Esophagus mucosa (tissue), 1 donor: ENCODE measurements around the gene ABHD14A. TPM values are rescaled to one million over a fixed set of nuclear protein-coding genes. Genes with fewer than 3 reads are reported as not detected.

ENCODE experiments used
- ATAC-seq: fragments of 200-7000 bp; cut with Tn5 transposase; one replicate; pipeline ENCODE4 v1.9.1; 2020
- total RNA-seq: library from RNA; stranded (reverse); gene quantifications from one replicate; pipeline ENCODE4 v1.2.4, GENCODE V29; 2023
- donor health status: DM: yes; HTN: yes; CAD: no.

Gene ABHD14A
- total RNA-seq, 1 donor from 2014 or later: 4.5 TPM

- no peak for ATAC-seq
Measured at GRCh38 chr3:52020796-52021195, 45.9 kb downstream of the ABHD14A start.

GRCh38 chr3:52021489-52022268 lies 46.8 kb downstream of the ABHD14A start:
- no peak for ATAC-seq

- no peak for ATAC-seq
Measured at GRCh38 chr3:52022323-52023100, 47.6 kb downstream of the ABHD14A start.

DNA sequence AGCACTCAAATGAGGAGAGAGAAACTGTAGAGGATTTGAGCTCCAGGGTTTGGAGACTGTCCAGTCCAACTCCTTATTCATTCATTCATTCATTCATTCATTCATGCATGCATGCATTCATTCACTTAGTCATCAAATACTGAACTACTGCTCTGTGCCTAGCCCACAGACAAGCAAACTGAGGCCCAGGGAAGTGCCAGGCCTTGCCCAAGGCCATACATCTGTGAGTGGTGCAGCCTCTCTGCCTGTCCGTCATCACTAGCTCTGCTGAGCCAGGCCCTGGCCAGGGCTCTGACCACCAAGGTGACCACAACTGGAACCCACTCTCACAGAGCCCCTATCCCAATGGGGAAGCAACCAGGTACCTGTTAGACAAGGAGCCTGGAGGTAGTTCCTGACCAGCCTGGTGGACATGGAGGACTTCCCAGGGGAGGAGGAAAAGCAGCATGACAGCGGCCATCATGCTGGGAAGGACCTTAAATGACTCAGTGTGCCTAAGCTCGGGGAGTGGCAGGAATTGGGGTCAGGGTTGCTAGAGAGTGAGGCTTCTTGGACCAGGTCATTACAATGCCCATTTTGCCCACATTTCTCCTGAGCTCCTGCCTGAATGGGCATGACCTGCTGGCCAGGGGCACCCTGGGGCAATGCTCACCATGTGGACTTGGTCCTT lies 48.4 kb downstream of the ABHD14A start:
- ATAC-seq: no peak

- no peak for ATAC-seq
Measured at GRCh38 chr3:52023860-52024764, 49.2 kb downstream of the ABHD14A start.

GRCh38 chr3:52024765-52025452 lies 50.0 kb downstream of the ABHD14A start:
- no peak for ATAC-seq

- ATAC-seq: no peak
Measured at GRCh38 chr3:52025453-52025852, 50.6 kb downstream of the ABHD14A start.

- ATAC-seq: no peak
Measured at GRCh38 chr3:52026041-52026440, 51.2 kb downstream of the ABHD14A start.

DNA sequence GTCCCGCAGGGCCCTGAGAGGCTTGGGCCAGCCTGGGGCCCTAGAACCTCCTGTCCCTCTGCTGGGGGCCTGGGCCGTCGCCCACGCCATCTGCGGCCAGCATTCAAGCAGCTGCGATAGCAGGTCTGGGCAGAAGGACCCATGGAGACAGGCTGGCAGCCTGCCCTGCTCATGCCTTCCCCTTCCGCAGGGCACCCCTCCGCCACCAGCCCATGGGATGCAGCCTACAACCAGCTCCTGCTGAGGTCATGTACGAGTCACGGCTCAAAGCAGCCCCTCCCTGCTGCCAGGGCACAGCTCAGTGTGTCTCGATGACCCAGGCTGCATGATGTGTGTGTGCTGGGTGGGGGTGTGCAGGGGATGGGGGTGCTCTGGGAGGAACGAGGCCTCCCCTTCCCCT lies 53.7 kb downstream of the ABHD14A start:
- peak; percentile 63 for ATAC-seq

GRCh38 chr3:52029053-52029452 lies 54.2 kb downstream of the ABHD14A start:
- no peak for ATAC-seq

DNA sequence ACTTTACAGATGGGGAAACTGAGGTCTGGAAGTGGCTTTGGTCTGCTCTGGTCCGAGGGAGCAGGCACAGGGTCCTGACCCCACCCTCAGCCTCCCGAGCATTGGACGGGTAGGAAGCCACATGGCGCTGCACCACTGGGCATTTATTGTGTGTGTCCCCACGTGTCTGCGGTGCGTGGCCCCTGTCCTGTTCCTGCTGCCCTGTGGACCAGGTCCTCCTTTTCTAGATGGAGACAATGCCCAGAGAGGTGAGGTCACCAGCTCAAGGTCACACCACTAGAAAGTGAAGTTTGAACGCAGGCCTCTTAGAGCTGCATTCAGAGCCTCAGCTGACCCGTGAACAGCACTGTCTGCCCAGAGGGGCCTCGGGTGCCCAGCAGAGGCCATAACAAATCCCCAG lies 54.7 kb downstream of the ABHD14A start:
- no peak for ATAC-seq

Other genes starting within 250 kb of the ABHD14A start
- gene IQCF6, start 195.8 kb upstream of the ABHD14A start, total RNA-seq: not detected
- not detected for gene IQCF2, start 113.4 kb upstream of the ABHD14A start, total RNA-seq
- gene IQCF5, start 99.5 kb upstream of the ABHD14A start, total RNA-seq: not detected
- gene IQCF1, start 71.7 kb upstream of the ABHD14A start, total RNA-seq: not detected
- 18.6 TPM for gene RRP9, start 33.2 kb upstream of the ABHD14A start, total RNA-seq
- 5.7 TPM for gene PARP3, start 32.7 kb upstream of the ABHD14A start, total RNA-seq
- gene GPR62, start 19.7 kb upstream of the ABHD14A start, total RNA-seq: not detected
- 11.5 TPM for gene PCBP4, start 7.6 kb upstream of the ABHD14A start, total RNA-seq
- 39.6 TPM for gene ABHD14B, start 1.0 kb upstream of the ABHD14A start, total RNA-seq
- gene ACY1, start 8.5 kb downstream of the ABHD14A start, total RNA-seq: 27.4 TPM
- gene RPL29, start 20.8 kb downstream of the ABHD14A start, total RNA-seq: 1,513 TPM
- 62.6 TPM for gene DUSP7, start 81.5 kb downstream of the ABHD14A start, total RNA-seq
- 8.4 TPM for gene POC1A, start 179.4 kb downstream of the ABHD14A start, total RNA-seq
- 45.2 TPM for gene ALAS1, start 223.1 kb downstream of the ABHD14A start, total RNA-seq